ENCODE measurements around the gene P2RY14.

- TF ChIP-seq CTCF (conservative IDR thresholded peaks at IDR 0.05; ENCODE audit: low read length) = no peak
- TF ChIP-seq EZH2phosphoT487 (IDR thresholded peaks at IDR 0.05; ENCODE audit: borderline replicate concordance) = no peak
Observed at GRCh38 chr3:151224268-151224866, 54.0 kb downstream of the P2RY14 start.

Measured in Loucy (cell line).